GM12891 (cell line): ENCODE results near the gene LHX3.

Experiments used
- DNase-seq: peaks from one replicate; pipeline ENCODE4 v3.0.0; 2011; ENCODE audit warnings: low spot score; ENCODE audit not compliant: insufficient read length
- FAIRE-seq: peaks from 2 replicates; lab custom pipeline; 2011; peaks lifted over from hg19 to GRCh38; lab: Jason Lieb, UNC
- PAX5 ChIP-seq: IDR thresholded peaks from 2 replicates; pipeline ENCODE4 v1.6.1; 2011; ENCODE audit warnings: low read length, moderate library complexity, mild to moderate bottlenecking; ENCODE audit not compliant: insufficient read depth, severe bottlenecking
- POLR2A ChIP-seq: IDR thresholded peaks from 2 replicates; pipeline ENCODE4 v1.6.1; 2011; ENCODE audit warnings: low read depth, low read length, control low read depth
- POLR2AphosphoS5 ChIP-seq: IDR thresholded peaks from 2 replicates; pipeline ENCODE4 v1.6.1; 2011; ENCODE audit warnings: low read depth, low read length, control low read depth
- POU2F2 ChIP-seq: IDR thresholded peaks from 2 replicates; pipeline ENCODE4 v1.6.1; 2011; ENCODE audit warnings: low read depth, mild to moderate bottlenecking, control low read depth, low read length, moderate library complexity
- SPI1 ChIP-seq: IDR thresholded peaks from 2 replicates; pipeline ENCODE4 v1.6.1; 2011; ENCODE audit warnings: low read depth, low read length, control low read depth
- TAF1 ChIP-seq: IDR thresholded peaks from 2 replicates; pipeline ENCODE4 v1.6.1; 2011; ENCODE audit warnings: low read depth, low read length, control low read depth

LHX3 gene

GRCh38 chr9:136219276-136219675 is 14.3 kb upstream of the LHX3 start:
- TF ChIP-seq PAX5, result no peak
- no peak for TF ChIP-seq TAF1
- FAIRE-seq (no peak), DNase-seq (no peak)

- no peak for TF ChIP-seq POLR2A
- TF ChIP-seq POLR2AphosphoS5, result no peak
- no peak for TF ChIP-seq PAX5
- TF ChIP-seq POU2F2, result no peak
- FAIRE-seq (no peak), DNase-seq (no peak)
These were observed 13.7 kb upstream of the LHX3 start for GRCh38 chr9:136218673-136219072.

GRCh38 chr9:136218271-136218670 is 13.3 kb upstream of the LHX3 start:
- no peak for DNase-seq
- FAIRE-seq, result no peak
- no peak for TF ChIP-seq POLR2A

- TF ChIP-seq POLR2A (no peak), TAF1 (no peak), POLR2AphosphoS5 (no peak), PAX5 (no peak), POU2F2 (no peak), SPI1 (no peak)
- FAIRE-seq (no peak), DNase-seq (no peak)
These were observed 11.8 kb upstream of the LHX3 start for GRCh38 chr9:136216541-136217244.

GRCh38 chr9:136213733-136214132 is 8.8 kb upstream of the LHX3 start:
- TF ChIP-seq POU2F2 (no peak), TAF1 (no peak)
- no peak for FAIRE-seq
- DNase-seq, result no peak

GRCh38 chr9:136212345-136212950 is 7.5 kb upstream of the LHX3 start:
- TF ChIP-seq PAX5 (no peak), POLR2AphosphoS5 (no peak), POU2F2 (no peak), POLR2A (no peak), TAF1 (no peak), SPI1 (no peak)
- DNase-seq (no peak), FAIRE-seq (no peak)

GRCh38 chr9:136211441-136212344 is 6.8 kb upstream of the LHX3 start:
- TF ChIP-seq POU2F2 (no peak), POLR2A (no peak), SPI1 (no peak), TAF1 (no peak), PAX5 (no peak), POLR2AphosphoS5 (no peak)
- no peak for DNase-seq
- no peak for FAIRE-seq

GRCh38 chr9:136211006-136211405 is 6.1 kb upstream of the LHX3 start:
- TF ChIP-seq POLR2A (no peak), SPI1 (no peak), PAX5 (no peak), POU2F2 (no peak), TAF1 (no peak), POLR2AphosphoS5 (no peak)
- DNase-seq (no peak), FAIRE-seq (no peak)

GRCh38 chr9:136210276-136210675 is 5.3 kb upstream of the LHX3 start:
- no peak for FAIRE-seq
- DNase-seq, result no peak
- TF ChIP-seq TAF1 (no peak), POU2F2 (no peak), POLR2AphosphoS5 (no peak), SPI1 (no peak), POLR2A (no peak), PAX5 (no peak)

- FAIRE-seq, result no peak
- TF ChIP-seq PAX5 (no peak), POLR2AphosphoS5 (no peak), POU2F2 (no peak), TAF1 (no peak), POLR2A (no peak), SPI1 (no peak)
- no peak for DNase-seq
These were observed 4.9 kb upstream of the LHX3 start for GRCh38 chr9:136209786-136210185.
